HepG2 (cell line): ENCODE data around the gene AKAP14. TPM values are rescaled to one million over a fixed set of nuclear protein-coding genes. Genes with fewer than 3 reads are reported as not detected.

Source experiments
- ATF7-NPFF ChIP-seq: sonication (generic); formaldehyde crosslinking; IDR thresholded peaks from 2 replicates; pipeline ENCODE4 v1.8.1; 2023; ENCODE audit warnings: mild to moderate bottlenecking, low read depth, missing genetic modification reagents, moderate library complexity
- GABPB1 ChIP-seq: IDR thresholded peaks from 2 replicates; pipeline ENCODE4 v1.6.1; 2016; ENCODE audit warnings: mild to moderate bottlenecking, missing genetic modification reagents, moderate library complexity, missing compliant biosample characterization
- HNF4A ChIP-seq: sonication (generic); formaldehyde crosslinking; IDR thresholded peaks from 2 replicates; pipeline ENCODE4 v1.4.0; 2020; ENCODE audit warnings: missing genetic modification reagents
- HOXA3 ChIP-seq: sonication (generic); formaldehyde crosslinking; IDR thresholded peaks from 2 replicates; pipeline ENCODE4 v1.5.0; 2020; ENCODE audit warnings: missing genetic modification reagents
- NR2C2 ChIP-seq: sonication (generic); formaldehyde crosslinking; IDR thresholded peaks from 2 replicates; pipeline ENCODE4 v1.4.0; 2020; ENCODE audit warnings: missing genetic modification reagents, mild to moderate bottlenecking, moderate library complexity, borderline replicate concordance
- PAXIP1 ChIP-seq: sonication (generic); formaldehyde crosslinking; conservative IDR thresholded peaks from 2 replicates; pipeline ENCODE4 v1.4.0; 2020; ENCODE audit warnings: mild to moderate bottlenecking, missing genetic modification reagents, moderate library complexity
- PHF5A ChIP-seq: IDR thresholded peaks from one replicate; pipeline ENCODE4 v1.6.1; 2018; ENCODE audit warnings: low read depth, missing genetic modification reagents; ENCODE audit not compliant: unreplicated experiment
- REL ChIP-seq: sonication (generic); formaldehyde crosslinking; conservative IDR thresholded peaks from 2 replicates; pipeline ENCODE4 v1.8.0; 2022; ENCODE audit warnings: mild to moderate bottlenecking, missing genetic modification reagents, moderate library complexity
- TAF1 ChIP-seq: sonication (generic); formaldehyde crosslinking; IDR thresholded peaks from 2 replicates; pipeline ENCODE4 v1.4.0; 2020; ENCODE audit warnings: missing genetic modification reagents
- UBTF ChIP-seq: sonication (generic); formaldehyde crosslinking; IDR thresholded peaks from 2 replicates; pipeline ENCODE4 v1.4.0; 2020; ENCODE audit warnings: mild to moderate bottlenecking, missing genetic modification reagents
- ZBTB25 ChIP-seq: IDR thresholded peaks from 2 replicates; pipeline ENCODE4 v1.6.1; 2018; ENCODE audit warnings: missing genetic modification reagents
- ZHX1 ChIP-seq: sonication (generic); formaldehyde crosslinking; IDR thresholded peaks from 2 replicates; pipeline ENCODE4 v1.8.1; 2022; ENCODE audit warnings: low read depth, mild to moderate bottlenecking, missing genetic modification reagents
- ZNF350 ChIP-seq: sonication (generic); formaldehyde crosslinking; IDR thresholded peaks from 2 replicates; pipeline ENCODE4 v1.4.0; 2020; ENCODE audit warnings: mild to moderate bottlenecking, low read depth, missing genetic modification reagents, borderline replicate concordance
- ZNF850 ChIP-seq: sonication (generic); formaldehyde crosslinking; conservative IDR thresholded peaks from 2 replicates; pipeline ENCODE4 v1.9.0; 2021; ENCODE audit warnings: mild to moderate bottlenecking, missing genetic modification reagents
- polyA plus RNA-seq, 8 experiments: library from polyadenylated mRNA; depleted of rRNA in 3 of 8; stranded (reverse) in 7 of 8; unstranded in 1 of 8; fragments of >200 nt; fragmentation: Illumina TruSeq in 4 of 8; extraction: Trizol in 4 of 8; gene quantifications; 2 replicates each; pipeline versions ENCODE4 v1.2.1 to v1.2.3, GENCODE V29; 2011 to 2016; ENCODE audit warnings: low read depth in 4 of 8, missing spikeins in 1 of 8, mixed read lengths in 1 of 8; ENCODE audit not compliant: insufficient read depth in 1 of 8
- total RNA-seq, 5 experiments: library from RNA; depleted of rRNA; stranded (reverse); fragments of >200 nt; fragmentation: Illumina TruSeq; extraction: Trizol; gene quantifications; 2 replicates each; pipeline ENCODE4 v1.2.3, GENCODE V29; 2016; ENCODE audit warnings: low read depth in 1 of 5
- TF ChIP-seq, protein P1 (sequence below): sonication (generic); formaldehyde crosslinking; IDR thresholded peaks from 2 replicates; pipeline ENCODE4 v1.5.0; 2020; ENCODE audit warnings: mild to moderate bottlenecking, missing genetic modification reagents, moderate library complexity

AKAP14 gene
- total and polyA plus RNA-seq, 2 of the 13 experiments (the other 11 are each of a cell fraction or from before 2014, with no cell fraction given): 0.20 to 1.7 TPM

GRCh38 chrX:119852382-119853353 is 43.0 kb upstream of the AKAP14 start, which contains the start of gene UPF3B (continued):
- peak; percentile 44; the same call in 1 of the 2 replicates for TF ChIP-seq PAXIP1 (CRISPR knock-in tag)
- TF ChIP-seq ZBTB25: 0 out of 2 replicates have a peak, but pooled peaks have one; percentile 33
- peak; percentile 53; the same call in 1 of the 2 replicates for TF ChIP-seq UBTF
- TF ChIP-seq ATF7-NPFF (CRISPR knock-in tag): 0 out of 2 replicates have a peak, but pooled peaks have one; percentile 34
- peak; percentile 67 for TF ChIP-seq NR2C2 (CRISPR knock-in tag)
- TF ChIP-seq PHF5A (CRISPR knock-in tag): no peak
- TF ChIP-seq, protein P1, sequence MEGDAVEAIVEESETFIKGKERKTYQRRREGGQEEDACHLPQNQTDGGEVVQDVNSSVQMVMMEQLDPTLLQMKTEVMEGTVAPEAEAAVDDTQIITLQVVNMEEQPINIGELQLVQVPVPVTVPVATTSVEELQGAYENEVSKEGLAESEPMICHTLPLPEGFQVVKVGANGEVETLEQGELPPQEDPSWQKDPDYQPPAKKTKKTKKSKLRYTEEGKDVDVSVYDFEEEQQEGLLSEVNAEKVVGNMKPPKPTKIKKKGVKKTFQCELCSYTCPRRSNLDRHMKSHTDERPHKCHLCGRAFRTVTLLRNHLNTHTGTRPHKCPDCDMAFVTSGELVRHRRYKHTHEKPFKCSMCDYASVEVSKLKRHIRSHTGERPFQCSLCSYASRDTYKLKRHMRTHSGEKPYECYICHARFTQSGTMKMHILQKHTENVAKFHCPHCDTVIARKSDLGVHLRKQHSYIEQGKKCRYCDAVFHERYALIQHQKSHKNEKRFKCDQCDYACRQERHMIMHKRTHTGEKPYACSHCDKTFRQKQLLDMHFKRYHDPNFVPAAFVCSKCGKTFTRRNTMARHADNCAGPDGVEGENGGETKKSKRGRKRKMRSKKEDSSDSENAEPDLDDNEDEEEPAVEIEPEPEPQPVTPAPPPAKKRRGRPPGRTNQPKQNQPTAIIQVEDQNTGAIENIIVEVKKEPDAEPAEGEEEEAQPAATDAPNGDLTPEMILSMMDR (CRISPR knock-in tag): peak; percentile 8; the same call in 1 of the 2 replicates
- TF ChIP-seq HOXA3 (CRISPR knock-in tag): peak; percentile 85
- peak; percentile 60; the same call in 1 of the 2 replicates for TF ChIP-seq ZNF350 (CRISPR knock-in tag)
- peak; percentile 22; the same call in 1 of the 2 replicates for TF ChIP-seq HNF4A (CRISPR knock-in tag)
- TF ChIP-seq ZHX1 (CRISPR knock-in tag): 0 out of 2 replicates have a peak, but pooled peaks have one; percentile 31
- peak; percentile 64 for TF ChIP-seq GABPB1 (CRISPR knock-in tag)
- TF ChIP-seq TAF1 (CRISPR knock-in tag): peak; percentile 65; the same call in 1 of the 2 replicates
- no peak for TF ChIP-seq ZNF850
- TF ChIP-seq REL (CRISPR knock-in tag): no peak
